NB4 (cell line): ENCODE measurements around the gene ADPRH.
"Not testable (repeated sequence)": the region's sequence is repeated elsewhere in the genome, so short reads cannot be mapped to it uniquely, and the experiment has no call there.

Source experiments
- CTCF ChIP-seq: IDR thresholded peaks from one replicate; pipeline ENCODE4 v1.5.1; 2012; ENCODE audit warnings: low read depth, low read length
- MAX ChIP-seq: IDR thresholded peaks from 2 replicates; pipeline ENCODE4 v1.6.1; 2011; ENCODE audit warnings: low read depth, low read length
- MYC ChIP-seq: IDR thresholded peaks from 2 replicates; pipeline ENCODE4 v1.6.1; 2011; ENCODE audit warnings: low read depth, low read length
- POLR2A ChIP-seq: IDR thresholded peaks from 2 replicates; pipeline ENCODE4 v1.6.1; 2011; ENCODE audit warnings: mild to moderate bottlenecking; ENCODE audit not compliant: insufficient read length; ENCODE audit errors: extremely low read depth

- TF ChIP-seq POLR2A, CTCF, MAX, MYC: not testable (repeated sequence)
Observed at GRCh38 chr3:119552928-119553327, 26.4 kb upstream of the ADPRH start.
